Body of pancreas (tissue), 4 donors: ENCODE results near the gene TM4SF20.

Source experiments
- POLR2A ChIP-seq, 3 donors: fragments of 450-650 bp; IDR thresholded peaks; one replicate each; pipeline ENCODE4 v1.6.1; 2016; ENCODE audit warnings: antibody characterized with exemption in 3 of 3, mild to moderate bottlenecking in 2 of 3
- TF ChIP-seq, protein P1 (sequence below), 7 experiments: fragments of 450-650 bp in 4 of 7; fragments of 200-600 bp in 3 of 7; sonication (generic) in 3 of 7; IDR thresholded peaks; one replicate each; pipeline ENCODE4 v1.5.1; 2016 to 2019; ENCODE audit warnings: antibody characterized with exemption in 7 of 7

DNA sequence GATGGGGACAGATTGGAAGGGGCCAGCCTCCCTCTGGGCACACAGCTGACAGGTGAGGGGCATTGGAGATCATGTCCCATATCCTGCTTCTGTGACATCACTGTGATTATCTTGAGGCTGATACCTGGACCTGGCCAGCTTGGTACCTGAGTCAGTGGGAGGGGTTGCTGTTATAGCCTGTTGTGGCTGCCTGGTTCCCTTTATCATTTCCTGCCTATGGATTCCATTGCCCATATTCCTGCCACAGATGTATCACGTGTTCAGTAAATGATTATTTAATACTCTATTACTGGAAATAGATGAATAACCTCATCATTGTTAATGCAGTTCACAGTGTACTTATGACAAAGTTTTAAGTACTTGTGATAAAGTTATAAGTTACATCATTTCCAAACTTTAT lies 16.4 kb upstream of the TM4SF20 start:
- TF ChIP-seq, protein P1, sequence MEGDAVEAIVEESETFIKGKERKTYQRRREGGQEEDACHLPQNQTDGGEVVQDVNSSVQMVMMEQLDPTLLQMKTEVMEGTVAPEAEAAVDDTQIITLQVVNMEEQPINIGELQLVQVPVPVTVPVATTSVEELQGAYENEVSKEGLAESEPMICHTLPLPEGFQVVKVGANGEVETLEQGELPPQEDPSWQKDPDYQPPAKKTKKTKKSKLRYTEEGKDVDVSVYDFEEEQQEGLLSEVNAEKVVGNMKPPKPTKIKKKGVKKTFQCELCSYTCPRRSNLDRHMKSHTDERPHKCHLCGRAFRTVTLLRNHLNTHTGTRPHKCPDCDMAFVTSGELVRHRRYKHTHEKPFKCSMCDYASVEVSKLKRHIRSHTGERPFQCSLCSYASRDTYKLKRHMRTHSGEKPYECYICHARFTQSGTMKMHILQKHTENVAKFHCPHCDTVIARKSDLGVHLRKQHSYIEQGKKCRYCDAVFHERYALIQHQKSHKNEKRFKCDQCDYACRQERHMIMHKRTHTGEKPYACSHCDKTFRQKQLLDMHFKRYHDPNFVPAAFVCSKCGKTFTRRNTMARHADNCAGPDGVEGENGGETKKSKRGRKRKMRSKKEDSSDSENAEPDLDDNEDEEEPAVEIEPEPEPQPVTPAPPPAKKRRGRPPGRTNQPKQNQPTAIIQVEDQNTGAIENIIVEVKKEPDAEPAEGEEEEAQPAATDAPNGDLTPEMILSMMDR (IDR thresholded peaks at IDR 0.05) = no peak
- TF ChIP-seq POLR2A (IDR thresholded peaks at IDR 0.05) = no peak
